ENCODE data around the gene SPPL3. TPM values are rescaled to one million over a fixed set of nuclear protein-coding genes. Genes with fewer than 3 reads are reported as not detected.

SPPL3 gene
- total RNA-seq, 1 donor from 2014 or later = 25.8 TPM

- H3K27ac ChIP-seq = no peak overlapping the region
- no peak for TF ChIP-seq EZH2 (IDR thresholded peaks at IDR 0.05)
- no peak for TF ChIP-seq CTCF (IDR thresholded peaks at IDR 0.05)
- no peak for TF ChIP-seq EZH2phosphoT487 (IDR thresholded peaks at IDR 0.05)
- H3K9me3 ChIP-seq (ENCODE audit: low read depth) = no peaks in the 10 kb centered on the region
- H2AFZ ChIP-seq (replicated peaks) = no peak overlapping the region
- Mint-ChIP-seq H3K4me3 (no peak overlapping the region), H3K9me3 (peaks cover 5% of the 10 kb centered on the region), H3K36me3 (peaks cover 4% of the 10 kb centered on the region), H3K4me1 (peaks cover 16% of the 10 kb centered on the region), H3K27ac (no peak overlapping the region), H3K27me3 (ENCODE audit: insufficient read depth, low read depth) (peaks cover 2% of the 10 kb centered on the region)
- H3K27me3 ChIP-seq = no peaks in the 10 kb centered on the region
- H3K9ac ChIP-seq = no peak overlapping the region
- H4K20me1 ChIP-seq (ENCODE audit: low read depth) = peaks cover 31% of the 10 kb centered on the region
- H3K4me1 ChIP-seq = peaks cover 4% of the 10 kb centered on the region
- H3F3A ChIP-seq (ENCODE audit: low read depth) = no peaks in the 10 kb centered on the region
- DNase-seq (ENCODE audit: low spot score) = no peak
- H3K4me2 ChIP-seq = no peak overlapping the region
- no peak overlapping the region for H3K4me3 ChIP-seq
- no peaks in the 10 kb centered on the region for H3K36me3 ChIP-seq
- peaks cover 92% of the 10 kb centered on the region for H3K79me2 ChIP-seq (ENCODE audit: low read depth)
These were observed 31.7 kb downstream of the SPPL3 start for GRCh38 chr12:120872487-120872886.

GRCh38 chr12:120870415-120870814, 33.7 kb downstream of the SPPL3 start:
- Histone ChIP-seq H4K20me1 (ENCODE audit: low read depth) (peaks cover 31% of the 10 kb centered on the region), H3K4me2 (no peak overlapping the region), H3K36me3 (no peaks in the 10 kb centered on the region), H3F3A (ENCODE audit: low read depth) (no peaks in the 10 kb centered on the region), H3K9me3 (ENCODE audit: low read depth) (no peaks in the 10 kb centered on the region), H3K79me2 (ENCODE audit: low read depth) (peaks cover 89% of the 10 kb centered on the region), H3K27ac (no peak overlapping the region), H2AFZ (replicated peaks) (no peak overlapping the region), H3K9ac (no peak overlapping the region), H3K27me3 (no peaks in the 10 kb centered on the region), H3K4me1 (peaks cover 4% of the 10 kb centered on the region), H3K4me3 (no peak overlapping the region)
- H3K27ac Mint-ChIP-seq = no peak overlapping the region
- no peaks in the 10 kb centered on the region for H3K9me3 Mint-ChIP-seq
- DNase-seq (ENCODE audit: low spot score) = no peak
- H3K4me1 Mint-ChIP-seq = peaks cover 16% of the 10 kb centered on the region
- no peak for TF ChIP-seq EZH2 (IDR thresholded peaks at IDR 0.05)
- no peak for TF ChIP-seq CTCF (IDR thresholded peaks at IDR 0.05)
- H3K27me3 Mint-ChIP-seq (ENCODE audit: insufficient read depth, low read depth) = peaks cover 2% of the 10 kb centered on the region
- peaks cover 4% of the 10 kb centered on the region for H3K36me3 Mint-ChIP-seq
- no peak overlapping the region for H3K4me3 Mint-ChIP-seq

- Mint-ChIP-seq H3K27ac (no peak overlapping the region), H3K27me3 (ENCODE audit: insufficient read depth, low read depth) (peaks cover 2% of the 10 kb centered on the region), H3K36me3 (peaks cover 4% of the 10 kb centered on the region), H3K9me3 (no peaks in the 10 kb centered on the region), H3K4me1 (peaks cover 13% of the 10 kb centered on the region), H3K4me3 (no peak overlapping the region)
- Histone ChIP-seq H3K36me3 (no peaks in the 10 kb centered on the region), H3K9ac (no peak overlapping the region), H3K79me2 (ENCODE audit: low read depth) (peaks cover 87% of the 10 kb centered on the region), H3K4me1 (peaks cover 4% of the 10 kb centered on the region), H3K27me3 (no peaks in the 10 kb centered on the region), H3K9me3 (ENCODE audit: low read depth) (no peaks in the 10 kb centered on the region), H3K4me3 (no peak overlapping the region), H3F3A (ENCODE audit: low read depth) (no peaks in the 10 kb centered on the region), H4K20me1 (ENCODE audit: low read depth) (peaks cover 31% of the 10 kb centered on the region), H3K4me2 (no peak overlapping the region), H2AFZ (replicated peaks) (no peak overlapping the region), H3K27ac (no peak overlapping the region)
- DNase-seq (ENCODE audit: low spot score) = no peak
- no peak for TF ChIP-seq EZH2 (IDR thresholded peaks at IDR 0.05)
- no peak for TF ChIP-seq EZH2phosphoT487 (IDR thresholded peaks at IDR 0.05)
- TF ChIP-seq CTCF (IDR thresholded peaks at IDR 0.05) = no peak
These were observed 34.8 kb downstream of the SPPL3 start for GRCh38 chr12:120869376-120869775.
